GM19455 (cell line): ENCODE results near the gene PLIN5.

ENCODE experiments used
- ATAC-seq: cut with Tn5 transposase; IDR thresholded peaks from one replicate; pipeline ENCODE4 v1.9.1; 2021; ENCODE audit not compliant: unreplicated experiment

PLIN5 gene

GRCh38 chr19:4493104-4493928 lies 41.7 kb downstream of the PLIN5 start:
- no peak for ATAC-seq

GRCh38 chr19:4492337-4493103 lies 42.5 kb downstream of the PLIN5 start:
- ATAC-seq, result no peak

DNA sequence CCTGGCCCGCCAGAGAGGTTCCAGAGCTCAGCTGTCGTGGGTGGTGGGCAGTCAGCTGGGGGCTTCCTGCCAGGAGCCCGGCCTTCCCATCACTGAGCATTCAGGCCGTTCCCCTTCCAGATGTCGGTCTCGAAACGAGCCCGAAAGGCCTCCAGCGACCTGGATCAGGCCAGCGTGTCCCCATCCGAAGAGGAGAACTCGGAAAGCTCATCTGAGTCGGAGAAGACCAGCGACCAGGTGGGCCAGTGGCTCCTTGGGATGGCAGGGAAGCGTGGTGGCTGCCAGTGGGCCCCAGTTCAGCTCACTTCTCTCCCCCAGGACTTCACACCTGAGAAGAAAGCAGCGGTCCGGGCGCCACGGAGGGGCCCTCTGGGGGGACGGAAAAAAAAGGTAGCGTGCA lies 43.6 kb downstream of the PLIN5 start:
- ATAC-seq, result no peak

GRCh38 chr19:4488496-4488895 lies 46.5 kb downstream of the PLIN5 start:
- ATAC-seq, result no peak

- ATAC-seq, result no peak
Measured at GRCh38 chr19:4487572-4487971, 47.5 kb downstream of the PLIN5 start.

GRCh38 chr19:4483385-4483784 lies 51.6 kb downstream of the PLIN5 start:
- no peak for ATAC-seq

GRCh38 chr19:4482721-4483364 lies 52.2 kb downstream of the PLIN5 start:
- no peak for ATAC-seq

- no peak for ATAC-seq
Measured at GRCh38 chr19:4477034-4477801, 57.8 kb downstream of the PLIN5 start.

- ATAC-seq, result no peak
Measured at GRCh38 chr19:4474514-4475022, 60.5 kb downstream of the PLIN5 start.

GRCh38 chr19:4473763-4474513 lies 61.1 kb downstream of the PLIN5 start:
- no peak for ATAC-seq

- ATAC-seq, result no peak
Measured at GRCh38 chr19:4473011-4473762, 61.8 kb downstream of the PLIN5 start.
